Measurements from ENCODE around the gene SERPINA10. TPM values are rescaled to one million over a fixed set of nuclear protein-coding genes. Genes with fewer than 3 reads are reported as not detected.

Gene SERPINA10
- total RNA-seq, 1 experiment from 2014 or later = not detected

DNA sequence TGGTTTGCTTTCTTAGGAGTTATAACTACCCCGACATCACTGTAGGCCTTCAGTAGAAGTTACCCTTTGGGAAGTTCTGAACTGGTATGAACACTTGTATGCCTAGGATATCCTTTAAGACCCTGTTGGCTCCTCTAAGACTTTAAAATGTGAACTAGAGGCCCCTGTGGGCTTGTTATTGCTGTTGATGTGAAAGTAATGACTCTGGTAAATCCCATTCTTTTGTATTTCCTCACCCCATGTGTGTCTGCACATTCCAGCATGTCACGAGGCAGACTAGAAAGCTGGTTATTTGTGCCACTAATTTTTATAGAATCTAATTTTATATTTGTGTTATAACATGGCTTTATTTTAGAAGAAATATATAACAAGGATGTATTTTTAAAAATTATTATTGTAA lies 48.9 kb downstream of the SERPINA10 start:
- Histone ChIP-seq H3K36me3 (no peaks in the 10 kb centered on the region), H3K27me3 (no peaks in the 10 kb centered on the region), H3K9me3 (no peaks in the 10 kb centered on the region), H3K4me3 (no peak overlapping the region)
- DNase-seq = no peak

DNA sequence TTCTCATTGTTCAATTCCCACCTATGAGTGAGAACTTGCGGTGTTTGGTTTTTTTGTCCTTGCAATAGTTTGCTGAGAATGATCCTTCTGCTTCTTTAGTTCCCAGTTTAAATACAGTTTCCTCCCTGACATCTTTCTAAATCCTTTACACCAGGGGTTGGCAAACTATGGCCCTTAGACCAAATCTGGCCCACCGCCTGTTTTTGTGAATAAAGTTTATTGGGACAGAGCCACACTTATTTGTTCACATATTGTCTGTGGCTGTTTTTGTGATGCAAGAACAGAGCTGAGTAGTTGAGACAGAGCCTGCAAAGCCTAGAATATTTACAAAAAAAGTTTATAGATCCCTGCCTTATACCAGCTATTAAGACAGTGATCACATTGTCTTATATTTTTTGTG lies 53.7 kb downstream of the SERPINA10 start:
- H3K4me3 ChIP-seq = no peak overlapping the region
- H3K27me3 ChIP-seq = no peaks in the 10 kb centered on the region
- peak; percentile 23 for DNase-seq
- no peaks in the 10 kb centered on the region for H3K9me3 ChIP-seq
- no peaks in the 10 kb centered on the region for H3K36me3 ChIP-seq

DNA sequence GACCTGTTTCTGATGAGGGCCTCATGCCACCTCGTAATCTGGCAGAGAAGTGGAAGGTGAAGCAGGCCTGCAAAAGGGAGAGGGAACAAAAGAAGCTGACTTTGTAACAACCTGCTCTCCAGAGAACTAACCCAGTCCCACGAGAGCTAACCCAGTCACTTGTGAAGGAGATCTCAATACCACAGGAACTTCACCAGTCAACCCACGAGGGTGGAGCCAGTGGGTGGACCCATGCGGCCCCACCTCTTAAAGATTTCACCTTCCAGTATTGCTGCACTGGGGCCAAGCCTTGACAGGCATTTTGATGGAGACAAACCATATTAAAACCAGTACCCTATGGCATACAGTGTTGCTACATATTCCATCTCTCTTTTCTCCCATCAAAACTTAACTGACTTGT lies 55.1 kb downstream of the SERPINA10 start:
- no peaks in the 10 kb centered on the region for H3K36me3 ChIP-seq
- H3K9me3 ChIP-seq = no peaks in the 10 kb centered on the region
- DNase-seq = no peak
- H3K4me3 ChIP-seq = no peak overlapping the region
- H3K27me3 ChIP-seq = no peaks in the 10 kb centered on the region

DNA sequence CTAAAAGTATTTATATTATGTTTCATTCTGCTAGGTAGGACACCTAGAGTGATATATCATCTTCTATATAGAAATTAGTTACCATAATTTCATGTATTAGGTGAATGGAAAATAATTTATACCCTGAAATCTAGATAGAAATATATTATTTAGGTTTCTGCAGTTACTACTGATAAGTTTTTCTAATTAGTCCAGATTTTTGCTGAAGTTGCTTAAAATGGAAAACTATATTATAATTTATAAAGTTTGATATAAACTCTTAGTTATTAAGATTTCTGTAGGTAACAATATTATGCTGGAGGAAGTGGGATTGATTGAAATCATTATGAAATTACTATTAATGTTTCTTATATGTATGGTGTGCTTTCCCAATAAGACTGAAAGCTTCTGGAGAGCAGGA lies 56.0 kb downstream of the SERPINA10 start:
- Histone ChIP-seq H3K9me3 (no peaks in the 10 kb centered on the region), H3K4me3 (no peak overlapping the region), H3K27me3 (no peaks in the 10 kb centered on the region), H3K36me3 (no peaks in the 10 kb centered on the region)
- no peak for DNase-seq

Other genes with a start within 250 kb of the SERPINA10 start
- gene DDX24, start 212.1 kb downstream of the SERPINA10 start, total RNA-seq (2014; rRNA removed; shearing (Covaris generic); ENCODE audit: low replicate concordance) = 83.6 and 92.6 TPM in 2 replicates
- 1.5 and 16.5 TPM in 2 replicates for gene IFI27L1, start 212.0 kb downstream of the SERPINA10 start, total RNA-seq (2014; rRNA removed; shearing (Covaris generic); ENCODE audit: low replicate concordance)
- 57.0 and 109 TPM in 2 replicates for gene IFI27, start 182.5 kb downstream of the SERPINA10 start, total RNA-seq (2014; rRNA removed; shearing (Covaris generic); ENCODE audit: low replicate concordance)
- 21.0 and 62.6 TPM in 2 replicates for gene IFI27L2, start 163.7 kb downstream of the SERPINA10 start, total RNA-seq (2014; rRNA removed; shearing (Covaris generic); ENCODE audit: low replicate concordance)
- 0.23 TPM in 1 of 2 replicates, not detected in the other for gene PPP4R4, start 118.9 kb downstream of the SERPINA10 start, total RNA-seq (2014; rRNA removed; shearing (Covaris generic); ENCODE audit: low replicate concordance)
- gene SERPINA6, start 30.1 kb upstream of the SERPINA10 start, total RNA-seq (2014; rRNA removed; shearing (Covaris generic); ENCODE audit: low replicate concordance) = not detected in 2 replicates
- gene SERPINA2, start 73.4 kb upstream of the SERPINA10 start, total RNA-seq (2014; rRNA removed; shearing (Covaris generic); ENCODE audit: low replicate concordance) = not detected in 2 replicates
- gene SERPINA1, start 95.3 kb upstream of the SERPINA10 start, total RNA-seq (2014; rRNA removed; shearing (Covaris generic); ENCODE audit: low replicate concordance) = 0.89 and 27.3 TPM in 2 replicates
- gene SERPINA11, start 159.5 kb upstream of the SERPINA10 start, total RNA-seq (2014; rRNA removed; shearing (Covaris generic); ENCODE audit: low replicate concordance) = not detected in 2 replicates
- gene SERPINA9, start 182.9 kb upstream of the SERPINA10 start, total RNA-seq (2014; rRNA removed; shearing (Covaris generic); ENCODE audit: low replicate concordance) = not detected in 2 replicates
- gene SERPINA12, start 216.2 kb upstream of the SERPINA10 start, total RNA-seq (2014; rRNA removed; shearing (Covaris generic); ENCODE audit: low replicate concordance) = not detected in 2 replicates

All from MG63 (cell line).